ENCODE data around the gene ENTREP3.

- TF ChIP-seq ZFX (IDR thresholded peaks at IDR 0.05) (no peak), EGR1 (IDR thresholded peaks at IDR 0.05; ENCODE audit: low read depth) (no peak), MAX (IDR thresholded peaks at IDR 0.05) (no peak), EZH2phosphoT487 (IDR thresholded peaks at IDR 0.05; ENCODE audit: borderline replicate concordance) (no peak), RAD21 (IDR thresholded peaks at IDR 0.05; ENCODE audit: low read depth) (no peak), CEBPB (IDR thresholded peaks at IDR 0.05; ENCODE audit: low read depth) (no peak), JUND (IDR thresholded peaks at IDR 0.05) (no peak), EZH2 (IDR thresholded peaks at IDR 0.05) (no peak), POLR2A (IDR thresholded peaks at IDR 0.05; ENCODE audit: borderline replicate concordance, extremely low read depth, insufficient read depth, insufficient read length) (no peak)
These were observed 17.4 kb upstream of the ENTREP3 start for GRCh38 chr1:155272466-155273342.

Measured in HCT116 (cell line).